Measurements from ENCODE around the gene CD48.

Gene CD48, protein sequence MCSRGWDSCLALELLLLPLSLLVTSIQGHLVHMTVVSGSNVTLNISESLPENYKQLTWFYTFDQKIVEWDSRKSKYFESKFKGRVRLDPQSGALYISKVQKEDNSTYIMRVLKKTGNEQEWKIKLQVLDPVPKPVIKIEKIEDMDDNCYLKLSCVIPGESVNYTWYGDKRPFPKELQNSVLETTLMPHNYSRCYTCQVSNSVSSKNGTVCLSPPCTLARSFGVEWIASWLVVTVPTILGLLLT

DNA sequence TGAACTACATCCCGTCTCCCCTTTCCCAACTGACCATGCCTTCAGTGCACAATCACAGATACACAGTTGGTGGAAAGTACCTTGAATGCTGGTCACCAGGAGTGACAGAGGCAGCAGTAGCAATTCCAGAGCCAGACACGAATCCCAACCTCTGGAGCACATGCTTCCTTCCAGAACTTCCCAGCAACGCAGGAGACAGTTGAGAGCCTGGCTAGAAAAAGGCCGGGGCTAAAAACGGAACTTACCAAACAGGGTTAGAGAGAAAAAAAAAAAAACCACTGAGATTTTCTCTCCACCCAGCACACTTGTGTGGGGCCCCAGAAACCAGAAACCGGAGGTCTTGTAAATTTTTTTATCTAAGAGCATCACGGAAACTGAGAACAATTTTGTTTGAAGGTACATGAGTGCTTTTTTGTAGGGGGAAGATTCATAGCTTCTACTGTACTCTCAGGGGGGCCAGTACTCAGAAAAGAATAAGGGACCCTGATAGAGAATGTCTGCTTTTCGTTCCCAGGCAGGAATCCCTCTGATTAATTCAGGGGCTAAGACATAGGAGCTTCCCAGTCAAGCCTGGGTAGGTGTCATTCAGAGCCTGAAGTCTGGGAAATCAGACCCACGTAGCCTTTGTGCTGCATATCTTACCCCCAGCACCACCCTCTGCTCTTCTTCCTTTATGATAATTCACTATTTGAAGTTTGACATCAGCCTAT is at the start of gene CD48:
TSS of gene CD48 (minus strand) at position 221 of the 710 bp plus-strand sequence. CDS start at position 162, 59 bp downstream.
- no peak within 1 kb of the TSS for H3K4me3 ChIP-seq (replicated peaks; ENCODE audit: low read depth, low read length)
- DNase-seq (ENCODE audit: low read depth) = no peak
- TF ChIP-seq, protein P1, sequence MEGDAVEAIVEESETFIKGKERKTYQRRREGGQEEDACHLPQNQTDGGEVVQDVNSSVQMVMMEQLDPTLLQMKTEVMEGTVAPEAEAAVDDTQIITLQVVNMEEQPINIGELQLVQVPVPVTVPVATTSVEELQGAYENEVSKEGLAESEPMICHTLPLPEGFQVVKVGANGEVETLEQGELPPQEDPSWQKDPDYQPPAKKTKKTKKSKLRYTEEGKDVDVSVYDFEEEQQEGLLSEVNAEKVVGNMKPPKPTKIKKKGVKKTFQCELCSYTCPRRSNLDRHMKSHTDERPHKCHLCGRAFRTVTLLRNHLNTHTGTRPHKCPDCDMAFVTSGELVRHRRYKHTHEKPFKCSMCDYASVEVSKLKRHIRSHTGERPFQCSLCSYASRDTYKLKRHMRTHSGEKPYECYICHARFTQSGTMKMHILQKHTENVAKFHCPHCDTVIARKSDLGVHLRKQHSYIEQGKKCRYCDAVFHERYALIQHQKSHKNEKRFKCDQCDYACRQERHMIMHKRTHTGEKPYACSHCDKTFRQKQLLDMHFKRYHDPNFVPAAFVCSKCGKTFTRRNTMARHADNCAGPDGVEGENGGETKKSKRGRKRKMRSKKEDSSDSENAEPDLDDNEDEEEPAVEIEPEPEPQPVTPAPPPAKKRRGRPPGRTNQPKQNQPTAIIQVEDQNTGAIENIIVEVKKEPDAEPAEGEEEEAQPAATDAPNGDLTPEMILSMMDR (IDR thresholded peaks at IDR 0.05; ENCODE audit: low read length, missing control alignments) = no peak

GRCh38 chr1:160761046-160761445 is 49.4 kb upstream of the CD48 start:
- H3K4me3 ChIP-seq (replicated peaks; ENCODE audit: low read depth, low read length) = no peak overlapping the region
- TF ChIP-seq, protein P1 (IDR thresholded peaks at IDR 0.05; ENCODE audit: low read length, missing control alignments) = no peak
- DNase-seq (ENCODE audit: low read depth) = no peak

GRCh38 chr1:160759740-160760139 is 48.1 kb upstream of the CD48 start:
- no peak for DNase-seq (ENCODE audit: low read depth)
- TF ChIP-seq, protein P1 (IDR thresholded peaks at IDR 0.05; ENCODE audit: low read length, missing control alignments) = no peak
- no peak overlapping the region for H3K4me3 ChIP-seq (replicated peaks; ENCODE audit: low read depth, low read length)

GRCh38 chr1:160758521-160758920 is 46.9 kb upstream of the CD48 start:
- DNase-seq (ENCODE audit: low read depth) = no peak
- no peak overlapping the region for H3K4me3 ChIP-seq (replicated peaks; ENCODE audit: low read depth, low read length)

GRCh38 chr1:160756849-160757201 is 45.2 kb upstream of the CD48 start:
- TF ChIP-seq, protein P1 (IDR thresholded peaks at IDR 0.05; ENCODE audit: low read length, missing control alignments) = no peak
- H3K4me3 ChIP-seq (replicated peaks; ENCODE audit: low read depth, low read length) = no peak overlapping the region
- DNase-seq (ENCODE audit: low read depth) = no peak

More at GRCh38 chr1:160758521-160758920, 46.9 kb upstream of the CD48 start:
- TF ChIP-seq, protein P1 (IDR thresholded peaks at IDR 0.05; ENCODE audit: low read length, missing control alignments) = no peak

GRCh38 chr1:160755911-160756848 is 44.6 kb upstream of the CD48 start:
- no peak for DNase-seq (ENCODE audit: low read depth)
- TF ChIP-seq, protein P1 (IDR thresholded peaks at IDR 0.05; ENCODE audit: low read length, missing control alignments) = no peak
- no peak overlapping the region for H3K4me3 ChIP-seq (replicated peaks; ENCODE audit: low read depth, low read length)

All from fibroblast of pulmonary artery (primary cell).